NT2/D1 (cell line): Measurements from ENCODE around the gene TRPM5.

Experiments
- SUZ12 ChIP-seq: IDR thresholded peaks from 2 replicates; pipeline ENCODE4 v1.6.1; 2011; ENCODE audit not compliant: insufficient read length, insufficient read depth; ENCODE audit errors: extremely low read depth
- YY1 ChIP-seq: IDR thresholded peaks from 2 replicates; pipeline ENCODE4 v1.6.1; 2011; ENCODE audit not compliant: insufficient read length, insufficient read depth
- ZNF274 ChIP-seq: IDR thresholded peaks from 2 replicates; pipeline ENCODE4 v1.6.1; 2011; ENCODE audit warnings: mild to moderate bottlenecking, low read depth, low read length

GRCh38 chr11:2460540-2461252 is 16.4 kb upstream of the TRPM5 start:
- TF ChIP-seq ZNF274 (no peak), SUZ12 (no peak), YY1 (no peak)
